ENCODE data around the gene SMIM14. TPM values are rescaled to one million over a fixed set of nuclear protein-coding genes. Genes with fewer than 3 reads are reported as not detected.

SMIM14 gene
- total RNA-seq, 3 donors from 2014 or later (not counting 1 experiment from before 2014, with no cell fraction given), result 12.6 to 21.8 (median 15.2) TPM

- Mint-ChIP-seq H3K27ac (no peak overlapping the region), H3K27me3 (ENCODE audit: low read depth in 2 of 2) (no peaks in the 10 kb centered on the region), H3K4me1 (no peaks in the 10 kb centered on the region), H3K9me3 (no peaks in the 10 kb centered on the region), H3K36me3 (no peaks in the 10 kb centered on the region), H3K4me3 (no peak overlapping the region)
- Histone ChIP-seq H3K27me3 (ENCODE audit: control insufficient read depth, insufficient read depth, low read length) (no peaks in the 10 kb centered on the region), H3K4me1 (ENCODE audit: control insufficient read depth, insufficient read depth, low read length) (no peaks in the 10 kb centered on the region), H3K9me3 (ENCODE audit: control insufficient read depth, insufficient read depth, low read length) (no peaks in the 10 kb centered on the region), H3K4me3 (ENCODE audit: low read length) (no peak overlapping the region), H3K27ac (ENCODE audit: low read length) (no peak overlapping the region), H3K36me3 (ENCODE audit: control insufficient read depth, insufficient read depth, low read length) (no peaks in the 10 kb centered on the region)
- DNase-seq, result no peak
- ATAC-seq, result no peak
- WGBS (ENCODE audit: insufficient coverage), result 90% methylated on average over 6 of the region's 6 CpGs
- intact Hi-C loops (cut with micrococcal nuclease), result no loop called here
- no peak for TF ChIP-seq CTCF (IDR thresholded peaks at IDR 0.05)
These were observed 10.3 kb upstream of the SMIM14 start for GRCh38 chr4:39648827-39649558.

GRCh38 chr4:39648213-39648612 is 9.5 kb upstream of the SMIM14 start:
- H3K27me3 Mint-ChIP-seq (ENCODE audit: low read depth in 2 of 2), result no peaks in the 10 kb centered on the region
- Histone ChIP-seq H3K27ac (ENCODE audit: low read length) (no peak overlapping the region), H3K27me3 (ENCODE audit: control insufficient read depth, insufficient read depth, low read length) (no peaks in the 10 kb centered on the region), H3K36me3 (ENCODE audit: control insufficient read depth, insufficient read depth, low read length) (no peaks in the 10 kb centered on the region), H3K9me3 (ENCODE audit: control insufficient read depth, insufficient read depth, low read length) (no peaks in the 10 kb centered on the region), H3K4me1 (ENCODE audit: control insufficient read depth, insufficient read depth, low read length) (no peaks in the 10 kb centered on the region), H3K4me3 (ENCODE audit: low read length) (no peak overlapping the region)
- DNase-seq, result no peak
- H3K4me1 Mint-ChIP-seq, result no peaks in the 10 kb centered on the region
- no peak for ATAC-seq
- H3K36me3 Mint-ChIP-seq, result no peaks in the 10 kb centered on the region
- no peak for TF ChIP-seq CTCF (IDR thresholded peaks at IDR 0.05)
- 100% methylated on average over 3 of the region's 3 CpGs for WGBS (ENCODE audit: insufficient coverage)
- H3K27ac Mint-ChIP-seq, result no peak overlapping the region
- H3K9me3 Mint-ChIP-seq, result no peaks in the 10 kb centered on the region
- intact Hi-C loops (cut with micrococcal nuclease), result no loop called here
- H3K4me3 Mint-ChIP-seq, result no peak overlapping the region

- Mint-ChIP-seq H3K4me3 (no peak overlapping the region), H3K27ac (no peak overlapping the region), H3K9me3 (no peaks in the 10 kb centered on the region), H3K27me3 (ENCODE audit: low read depth in 2 of 2) (no peaks in the 10 kb centered on the region), H3K4me1 (peaks cover 14 to 16% of the 10 kb centered on the region in 2 donors), H3K36me3 (no peaks in the 10 kb centered on the region)
- peaks cover 9% of the 10 kb centered on the region for H3K4me1 ChIP-seq (ENCODE audit: control insufficient read depth, insufficient read depth, low read length)
- H3K4me3 ChIP-seq (ENCODE audit: low read length), result no peak overlapping the region
- DNase-seq (no peak), ATAC-seq (no peak)
- H3K27me3 ChIP-seq (ENCODE audit: control insufficient read depth, insufficient read depth, low read length), result no peaks in the 10 kb centered on the region
- TF ChIP-seq CTCF (IDR thresholded peaks at IDR 0.05), result no peak
- H3K36me3 ChIP-seq (ENCODE audit: control insufficient read depth, insufficient read depth, low read length), result no peaks in the 10 kb centered on the region
- 83% methylated on average over 2 of the region's 4 CpGs for WGBS (ENCODE audit: insufficient coverage)
- intact Hi-C loops (cut with micrococcal nuclease), result no loop called here
- no peak overlapping the region for H3K27ac ChIP-seq (ENCODE audit: low read length)
- no peaks in the 10 kb centered on the region for H3K9me3 ChIP-seq (ENCODE audit: control insufficient read depth, insufficient read depth, low read length)
These were observed 4.4 kb upstream of the SMIM14 start for GRCh38 chr4:39642885-39643552.

Measured in natural killer cell (primary cell).